Measurements from ENCODE around the gene CNKSR3.

CNKSR3 gene

DNA sequence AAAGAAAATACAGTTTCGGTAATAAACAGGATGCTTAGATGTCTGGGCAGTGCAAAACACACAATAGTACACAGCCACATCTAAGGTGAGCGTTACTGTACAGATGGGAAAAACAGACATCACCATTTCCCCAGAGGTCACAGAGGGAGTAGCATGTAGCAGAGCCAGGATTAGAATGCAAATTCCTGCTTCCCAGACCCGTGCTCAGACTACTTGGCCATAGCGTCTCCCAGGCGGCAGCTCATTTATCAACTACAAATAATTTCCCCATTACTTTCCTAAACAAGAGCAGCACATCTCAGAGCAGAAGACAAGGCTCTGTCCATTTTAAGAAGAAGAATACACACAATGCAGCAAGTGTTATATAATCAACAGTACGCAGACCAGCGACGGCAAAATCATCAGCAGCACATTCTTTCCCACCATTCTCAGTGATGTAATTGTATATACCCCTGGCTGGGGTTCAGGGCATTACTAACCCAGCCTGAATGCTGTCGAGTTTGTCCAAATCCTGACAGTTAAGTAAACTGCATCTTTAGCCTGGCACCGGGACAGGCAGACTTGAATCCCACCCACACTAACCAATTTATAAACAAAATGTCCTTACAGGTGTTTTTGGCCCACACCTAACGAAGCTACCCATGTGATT, 61.9 kb downstream of the CNKSR3 start:
- peak in 2 of 3 experiments; percentile 40 to 80 for DNase-seq

GRCh38 chr6:154447954-154448353, 62.5 kb downstream of the CNKSR3 start:
- DNase-seq: peak in 2 of 3 experiments; percentile 58 to 90

DNA sequence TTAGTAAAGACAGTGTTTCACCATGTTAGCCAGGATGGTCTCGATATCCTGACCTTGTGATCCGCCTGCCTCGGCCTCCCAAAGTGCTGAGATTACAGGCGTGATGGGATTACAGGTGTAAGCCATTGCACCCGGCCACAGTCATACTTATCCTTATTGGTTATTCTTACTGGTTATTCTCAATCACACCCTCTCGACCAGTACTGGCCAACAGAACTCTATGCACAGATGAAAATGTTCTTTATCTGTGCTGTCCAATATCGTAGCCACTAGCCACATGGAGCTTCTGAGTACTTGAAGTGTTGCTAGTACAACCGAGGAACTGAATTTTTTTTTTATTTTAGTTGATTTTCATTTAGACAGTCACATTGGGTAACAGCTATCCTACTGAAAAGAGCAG, 63.5 kb downstream of the CNKSR3 start:
- no peak for DNase-seq

DNA sequence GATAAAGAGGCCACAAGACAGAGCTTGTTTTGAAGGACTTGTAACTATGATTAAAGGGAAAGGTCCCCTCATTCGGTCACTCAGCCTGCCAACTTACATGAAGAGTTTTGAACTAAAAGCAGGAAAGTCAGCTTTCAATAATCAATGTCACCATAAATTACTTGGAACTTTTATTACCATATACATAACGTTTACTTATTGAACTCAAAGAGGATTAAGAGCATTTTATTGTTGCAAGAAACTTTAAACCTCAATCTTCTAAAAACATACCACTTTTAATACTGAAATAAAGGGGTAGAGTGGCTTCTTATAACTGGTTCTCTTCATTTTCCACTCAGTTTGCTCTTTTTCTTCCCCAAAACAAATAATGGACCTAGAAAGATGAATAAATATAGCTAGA, 65.1 kb downstream of the CNKSR3 start:
- no peak for DNase-seq

DNA sequence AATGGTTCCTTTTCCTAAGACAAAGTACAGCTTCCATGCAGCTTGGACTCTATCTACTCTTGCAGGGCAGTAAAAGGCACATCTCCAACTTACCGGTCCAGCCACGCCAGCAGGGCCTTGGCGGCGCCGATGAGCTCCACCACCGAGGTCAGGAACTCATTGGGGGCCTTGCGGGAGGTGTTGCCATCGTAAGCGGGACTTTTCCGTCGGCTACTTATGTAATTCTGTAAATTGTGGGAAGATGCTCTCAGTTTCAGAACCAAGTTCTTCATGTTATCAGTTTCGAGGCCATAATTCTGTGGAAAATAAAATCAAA, 68.5 kb downstream of the CNKSR3 start:
- DNase-seq: no peak

DNA sequence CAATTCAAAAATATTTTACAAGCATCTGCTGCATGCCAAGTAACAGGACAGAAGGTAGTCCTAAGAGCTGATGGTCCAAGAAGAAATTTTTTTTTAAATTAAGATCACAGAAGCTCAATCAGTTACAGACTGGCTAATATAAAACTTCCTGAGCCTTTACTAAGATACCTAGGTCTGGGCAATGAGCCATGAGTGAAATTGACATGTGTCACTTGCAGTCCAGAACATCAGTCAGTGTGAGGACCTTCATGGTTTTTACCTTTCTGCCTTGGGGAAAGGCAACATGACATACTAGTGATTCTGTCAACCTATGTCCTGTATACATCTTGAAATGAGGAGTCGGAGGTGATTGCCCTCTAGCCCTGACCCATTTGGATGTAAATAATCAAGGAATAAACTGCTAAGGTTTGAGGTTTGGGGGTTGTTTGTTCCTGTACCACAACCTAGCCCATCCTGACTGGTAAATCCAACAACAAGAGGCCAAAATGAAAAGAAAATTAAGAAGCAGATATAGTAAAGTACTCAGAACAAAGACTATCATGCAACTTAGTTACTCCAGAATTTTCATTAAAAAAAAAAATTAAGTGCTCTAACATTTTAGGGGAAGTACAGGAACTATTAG, 70.0 kb downstream of the CNKSR3 start:
- DNase-seq: no peak

DNA sequence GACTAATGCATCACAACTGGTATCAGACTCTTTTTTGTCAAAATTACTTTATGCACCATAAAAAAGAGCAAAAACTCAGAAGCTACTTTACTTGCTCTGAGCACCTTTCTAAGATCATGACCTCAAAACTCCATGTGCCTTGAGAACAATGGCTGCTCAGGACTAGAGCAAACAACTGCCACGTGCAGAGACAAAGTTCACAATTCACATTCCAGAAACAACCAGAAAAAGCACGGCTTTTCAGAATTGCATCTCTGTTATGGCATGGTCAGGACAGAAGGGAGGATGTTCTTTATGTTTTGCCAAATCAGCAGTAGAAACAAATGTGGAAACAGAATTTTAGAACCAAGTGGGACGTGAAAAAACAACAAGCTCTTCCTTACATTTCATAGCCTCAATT, 70.5 kb downstream of the CNKSR3 start:
- DNase-seq: no peak

GRCh38 chr6:154438882-154439415, 71.5 kb downstream of the CNKSR3 start:
- DNase-seq: no peak

GRCh38 chr6:154435400-154435945, 75.0 kb downstream of the CNKSR3 start:
- no peak for DNase-seq

- DNase-seq: no peak
Observed at GRCh38 chr6:154434662-154435061, 75.8 kb downstream of the CNKSR3 start.

DNA sequence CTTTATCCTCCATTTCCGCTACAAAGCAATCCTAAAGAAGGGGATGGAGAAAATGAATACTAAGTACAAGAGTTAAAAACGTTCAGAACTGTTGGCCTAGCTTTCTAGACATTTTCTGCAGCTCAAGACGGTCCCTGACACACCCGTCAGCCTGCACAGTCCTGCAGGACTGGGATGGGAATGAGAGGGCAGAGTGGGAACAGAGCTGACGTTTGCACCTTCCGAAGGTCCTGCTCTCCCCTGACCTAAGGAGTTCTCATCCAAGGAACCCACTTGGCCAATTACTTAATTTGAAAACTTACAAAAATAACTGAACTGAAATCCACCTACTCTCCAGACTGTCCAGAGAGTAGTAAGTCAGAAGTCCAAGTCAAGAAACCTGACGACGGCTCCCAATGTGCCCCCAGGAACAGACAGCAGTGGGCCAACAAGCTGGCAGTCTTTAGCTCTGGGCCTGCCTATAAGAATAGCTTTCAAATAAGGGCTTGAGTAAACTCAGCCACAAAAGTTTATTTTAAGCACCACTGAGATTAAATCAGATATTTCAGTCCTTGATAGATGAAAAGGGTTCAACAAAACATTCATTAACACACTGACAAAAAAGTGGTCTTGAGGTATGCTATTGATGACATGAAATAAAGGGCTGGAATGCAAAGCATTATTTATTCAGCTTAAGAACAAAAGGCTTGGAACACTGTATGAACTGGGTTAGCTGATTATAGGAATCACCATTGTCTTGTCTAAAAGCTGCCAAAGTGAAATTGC, 76.8 kb downstream of the CNKSR3 start:
- DNase-seq: no peak

DNA sequence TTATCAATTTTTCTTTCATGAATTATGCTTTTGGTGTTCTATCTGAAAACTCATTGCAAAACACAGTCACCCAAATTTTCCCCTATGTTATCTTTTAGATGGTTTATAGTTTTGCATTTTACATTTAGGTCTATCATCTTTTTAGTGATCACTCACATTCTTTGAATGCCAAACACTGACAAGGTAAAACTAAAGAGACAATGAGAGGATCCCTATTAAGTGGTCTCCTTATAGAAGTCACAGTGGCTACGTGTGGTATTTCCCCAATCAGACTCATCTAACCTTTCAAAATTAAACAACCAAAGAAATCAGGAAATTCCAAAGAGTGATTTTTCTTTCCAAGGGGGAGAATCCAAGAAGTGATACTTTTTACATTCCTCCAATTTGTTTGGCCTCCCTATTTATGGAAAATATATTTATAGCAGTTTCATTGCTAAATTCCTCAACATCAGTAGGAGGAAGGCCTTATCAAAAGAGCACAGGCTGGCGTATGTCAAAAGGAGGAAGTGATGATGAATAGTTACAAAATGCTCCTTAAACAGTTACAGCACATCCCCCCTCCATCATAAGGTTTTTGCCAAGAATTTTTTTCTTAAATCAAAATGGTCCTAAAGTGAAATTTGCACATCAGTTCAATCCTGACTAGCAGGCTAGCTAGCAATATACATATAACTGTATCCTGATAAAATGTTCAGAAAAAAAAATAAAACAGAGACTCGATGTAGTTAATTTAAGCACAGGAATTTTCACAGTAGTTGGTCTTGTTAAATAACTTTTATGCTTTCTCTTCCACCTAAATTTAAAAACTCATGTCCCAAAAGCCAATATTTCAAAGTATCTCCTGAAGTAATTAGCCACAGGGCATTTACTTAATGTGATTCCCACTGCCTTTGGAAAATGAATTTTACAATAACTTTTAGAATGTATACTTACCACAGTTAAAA, 77.7 kb downstream of the CNKSR3 start:
- no peak for DNase-seq

DNA sequence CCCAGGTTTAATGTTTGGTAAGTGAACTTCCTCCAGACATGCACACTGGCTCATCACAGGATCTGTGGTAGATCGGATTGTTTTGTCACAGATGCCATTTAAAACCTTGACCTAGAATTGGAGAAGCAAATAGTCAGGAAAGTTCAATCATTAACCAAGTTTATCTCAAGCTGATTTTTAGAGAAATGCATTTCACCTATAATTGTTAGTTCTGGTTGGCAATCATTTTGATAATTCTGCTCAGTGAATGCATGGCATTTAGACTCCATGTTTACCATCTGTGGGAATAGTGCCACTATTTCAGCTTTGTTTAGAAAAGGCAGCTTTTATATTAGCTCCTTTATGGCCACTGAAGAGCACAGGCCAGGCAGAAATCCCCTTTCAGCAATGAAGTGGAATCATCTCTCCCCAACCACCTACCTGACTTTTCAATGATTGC, 80.0 kb downstream of the CNKSR3 start:
- DNase-seq: no peak

GRCh38 chr6:154429711-154430110, 80.8 kb downstream of the CNKSR3 start:
- no peak for DNase-seq

DNA sequence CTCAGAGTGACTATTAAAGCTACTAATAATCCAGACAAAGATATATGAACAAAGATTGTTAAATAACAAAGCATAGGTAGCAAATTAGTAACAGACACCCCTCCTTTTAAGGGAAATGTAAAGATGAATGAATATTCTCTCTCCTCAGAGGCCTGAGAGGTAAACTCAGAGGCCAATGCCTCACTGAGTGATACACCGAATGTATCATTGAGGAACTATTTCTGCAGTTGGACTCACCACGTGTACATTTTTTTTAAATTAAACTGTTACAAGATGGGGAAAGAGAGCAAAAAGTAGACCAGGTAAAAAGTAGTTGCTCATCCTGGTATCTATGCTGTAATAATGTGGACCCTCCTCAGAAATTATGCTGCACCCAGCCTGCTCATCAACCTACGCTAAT, 81.6 kb downstream of the CNKSR3 start:
- DNase-seq: no peak

GRCh38 chr6:154427446-154427845, 83.0 kb downstream of the CNKSR3 start:
- no peak for DNase-seq

DNA sequence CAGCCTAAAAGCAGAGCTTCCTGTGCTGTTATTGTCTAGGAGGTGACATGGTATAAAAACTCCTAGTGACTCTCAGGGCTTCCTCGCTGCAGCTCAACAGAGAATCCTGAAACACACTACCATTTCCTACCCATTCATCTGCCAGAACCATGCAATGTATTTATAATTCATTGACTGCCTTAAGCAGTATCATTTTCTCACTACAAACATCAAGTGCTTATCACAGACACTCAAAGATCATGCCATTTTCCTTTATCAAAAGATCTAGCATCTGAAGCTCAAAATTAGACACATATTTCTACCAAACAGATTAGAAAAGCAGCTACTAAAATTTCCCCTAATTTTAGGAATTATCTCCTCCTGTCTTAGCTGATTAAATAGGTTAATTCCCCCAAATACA, 83.5 kb downstream of the CNKSR3 start:
- DNase-seq: no peak

DNA sequence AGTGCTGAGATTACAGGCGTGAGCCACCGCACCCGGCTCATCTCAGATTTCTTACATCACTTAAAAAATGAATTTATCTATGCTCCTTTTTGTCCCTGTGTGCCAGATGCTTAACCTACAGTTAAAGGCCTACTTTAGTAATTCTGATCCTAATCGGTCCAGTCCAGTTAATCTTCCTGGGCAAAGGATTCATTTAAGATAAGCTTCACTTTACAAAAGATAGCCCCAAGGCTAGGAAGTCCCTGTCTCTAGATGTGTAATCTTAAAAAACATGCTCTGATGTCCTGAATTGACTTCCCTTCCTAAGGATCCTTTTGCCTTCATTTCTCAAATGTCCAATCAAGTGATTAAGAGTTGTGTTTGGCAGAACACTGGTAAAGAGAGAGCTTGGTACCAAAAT, 85.5 kb downstream of the CNKSR3 start:
- DNase-seq: no peak

GRCh38 chr6:154414021-154414813, 96.3 kb downstream of the CNKSR3 start:
- no peak for DNase-seq

DNA sequence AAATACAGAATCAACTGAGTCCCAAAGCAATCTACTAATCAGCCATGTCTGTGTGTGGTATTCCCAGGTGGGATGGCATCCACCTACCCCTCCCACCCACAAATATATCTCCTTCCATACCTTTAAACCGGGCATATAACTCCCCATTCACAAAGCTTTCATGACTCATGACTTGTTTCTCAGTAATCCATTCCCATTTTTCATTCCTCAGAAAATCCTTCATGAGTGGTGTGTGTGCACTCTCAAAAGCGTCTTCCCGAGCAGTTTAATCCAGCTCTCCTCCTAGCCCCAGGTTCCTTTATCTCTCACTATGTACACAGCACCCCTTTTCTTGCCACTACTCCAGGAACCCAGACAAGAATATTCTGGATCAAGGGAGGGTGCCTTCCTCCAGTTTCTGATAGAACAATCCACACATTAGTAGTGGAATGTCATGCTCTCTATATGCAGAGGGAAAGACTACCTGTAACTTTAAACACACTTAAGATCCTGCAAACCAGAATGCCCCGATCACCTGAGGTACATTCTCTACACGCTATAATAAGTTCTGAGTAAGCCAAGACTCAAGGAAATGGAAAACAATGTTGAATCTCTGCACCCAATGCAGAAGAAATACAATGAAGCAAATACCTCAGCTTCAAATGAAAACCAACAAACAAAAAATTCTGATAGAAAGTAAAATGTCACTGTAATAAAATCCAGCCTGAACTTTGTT, 98.2 kb downstream of the CNKSR3 start:
- DNase-seq: no peak

DNA sequence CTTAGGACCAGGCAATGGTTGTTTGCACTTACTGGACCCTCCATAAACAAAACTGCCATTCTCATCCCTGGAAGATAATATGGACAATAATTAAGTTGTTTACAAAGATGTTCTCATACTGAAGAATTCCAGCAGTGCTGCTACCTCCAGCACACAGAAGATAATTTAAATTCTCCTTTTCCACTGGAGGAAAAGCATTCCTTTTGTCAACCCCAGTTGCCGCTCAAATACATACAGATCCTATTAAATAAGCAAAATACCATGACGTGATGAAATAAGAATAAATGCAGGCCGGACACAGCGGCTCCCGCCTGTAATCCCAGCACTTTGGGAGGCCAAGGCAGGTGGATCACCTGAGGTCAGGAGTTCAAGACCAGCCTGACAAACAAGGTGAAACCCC, 99.4 kb downstream of the CNKSR3 start:
- no peak for DNase-seq

Data from NCI-H1417 (cell line).